ENCODE measurements around the gene DSCAM.

GRCh38 chr21:40243685-40244084 is 603.3 kb downstream of the DSCAM start:
- TF ChIP-seq CTCF (conservative IDR thresholded peaks at IDR 0.05 in 1 of 2, IDR thresholded peaks at IDR 0.05 in 1 of 2; ENCODE audit: low read depth in 1 of 2, low read length in 2 of 2) = no peak
- no peak for TF ChIP-seq EZH2 (IDR thresholded peaks at IDR 0.05; ENCODE audit: low read length, missing control alignments)
